ENCODE data around the gene MADD. TPM values are rescaled to one million over a fixed set of nuclear protein-coding genes. Genes with fewer than 3 reads are reported as not detected.

MADD gene
- total and polyA plus RNA-seq, 10 of the 15 experiments (the other 5 are each of a cell fraction or from before 2014, with no cell fraction given), result 0.47 to 35.4 (median 17.6) TPM

DNA sequence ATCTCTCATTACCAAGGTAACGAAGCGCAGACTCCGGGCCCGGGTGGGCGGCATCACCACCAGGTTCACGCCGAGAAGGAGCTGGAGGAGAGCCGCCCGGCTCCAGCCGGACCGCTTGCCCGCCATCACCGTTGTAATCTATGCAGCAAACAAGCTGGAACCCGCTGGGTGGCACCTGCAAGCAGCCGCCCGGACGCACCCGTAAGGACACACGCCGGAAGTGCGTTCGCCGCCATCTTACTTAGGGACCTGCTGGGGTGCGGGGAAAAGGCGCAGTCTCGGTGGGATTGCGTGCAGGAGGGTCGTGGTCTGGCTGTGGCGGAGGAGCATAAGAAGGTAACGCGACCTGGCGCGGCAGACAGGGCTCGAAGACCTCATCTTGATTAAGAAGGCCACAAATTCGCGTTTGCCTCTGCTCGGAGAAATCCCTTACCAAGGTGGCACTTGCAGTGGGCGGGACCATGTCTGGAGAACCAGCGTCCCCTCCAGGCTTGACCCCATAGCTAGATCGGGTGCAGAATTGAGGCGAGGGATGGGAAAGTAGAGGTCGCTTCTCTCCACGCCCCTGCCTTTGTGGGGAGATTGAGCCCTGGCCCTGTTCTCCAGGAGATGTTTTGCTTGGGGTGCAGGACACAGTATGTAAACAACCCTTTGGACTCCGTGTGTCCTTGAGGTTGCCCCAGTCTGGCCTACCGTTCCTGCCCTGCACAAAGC lies 21.1 kb upstream of the MADD start, which contains the start of gene ACP2 (continued):
- TF ChIP-seq, protein P1, sequence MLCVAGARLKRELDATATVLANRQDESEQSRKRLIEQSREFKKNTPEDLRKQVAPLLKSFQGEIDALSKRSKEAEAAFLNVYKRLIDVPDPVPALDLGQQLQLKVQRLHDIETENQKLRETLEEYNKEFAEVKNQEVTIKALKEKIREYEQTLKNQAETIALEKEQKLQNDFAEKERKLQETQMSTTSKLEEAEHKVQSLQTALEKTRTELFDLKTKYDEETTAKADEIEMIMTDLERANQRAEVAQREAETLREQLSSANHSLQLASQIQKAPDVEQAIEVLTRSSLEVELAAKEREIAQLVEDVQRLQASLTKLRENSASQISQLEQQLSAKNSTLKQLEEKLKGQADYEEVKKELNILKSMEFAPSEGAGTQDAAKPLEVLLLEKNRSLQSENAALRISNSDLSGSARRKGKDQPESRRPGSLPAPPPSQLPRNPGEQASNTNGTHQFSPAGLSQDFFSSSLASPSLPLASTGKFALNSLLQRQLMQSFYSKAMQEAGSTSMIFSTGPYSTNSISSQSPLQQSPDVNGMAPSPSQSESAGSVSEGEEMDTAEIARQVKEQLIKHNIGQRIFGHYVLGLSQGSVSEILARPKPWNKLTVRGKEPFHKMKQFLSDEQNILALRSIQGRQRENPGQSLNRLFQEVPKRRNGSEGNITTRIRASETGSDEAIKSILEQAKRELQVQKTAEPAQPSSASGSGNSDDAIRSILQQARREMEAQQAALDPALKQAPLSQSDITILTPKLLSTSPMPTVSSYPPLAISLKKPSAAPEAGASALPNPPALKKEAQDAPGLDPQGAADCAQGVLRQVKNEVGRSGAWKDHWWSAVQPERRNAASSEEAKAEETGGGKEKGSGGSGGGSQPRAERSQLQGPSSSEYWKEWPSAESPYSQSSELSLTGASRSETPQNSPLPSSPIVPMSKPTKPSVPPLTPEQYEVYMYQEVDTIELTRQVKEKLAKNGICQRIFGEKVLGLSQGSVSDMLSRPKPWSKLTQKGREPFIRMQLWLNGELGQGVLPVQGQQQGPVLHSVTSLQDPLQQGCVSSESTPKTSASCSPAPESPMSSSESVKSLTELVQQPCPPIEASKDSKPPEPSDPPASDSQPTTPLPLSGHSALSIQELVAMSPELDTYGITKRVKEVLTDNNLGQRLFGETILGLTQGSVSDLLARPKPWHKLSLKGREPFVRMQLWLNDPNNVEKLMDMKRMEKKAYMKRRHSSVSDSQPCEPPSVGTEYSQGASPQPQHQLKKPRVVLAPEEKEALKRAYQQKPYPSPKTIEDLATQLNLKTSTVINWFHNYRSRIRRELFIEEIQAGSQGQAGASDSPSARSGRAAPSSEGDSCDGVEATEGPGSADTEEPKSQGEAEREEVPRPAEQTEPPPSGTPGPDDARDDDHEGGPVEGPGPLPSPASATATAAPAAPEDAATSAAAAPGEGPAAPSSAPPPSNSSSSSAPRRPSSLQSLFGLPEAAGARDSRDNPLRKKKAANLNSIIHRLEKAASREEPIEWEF (IDR thresholded peaks at IDR 0.05; ENCODE audit: insufficient replicate concordance, low read depth, low read length), result no peak
- peak; percentile 24; the same call in 1 of the 2 replicates for TF ChIP-seq DPF2 (IDR thresholded peaks at IDR 0.05)
- TF ChIP-seq, protein P2, sequence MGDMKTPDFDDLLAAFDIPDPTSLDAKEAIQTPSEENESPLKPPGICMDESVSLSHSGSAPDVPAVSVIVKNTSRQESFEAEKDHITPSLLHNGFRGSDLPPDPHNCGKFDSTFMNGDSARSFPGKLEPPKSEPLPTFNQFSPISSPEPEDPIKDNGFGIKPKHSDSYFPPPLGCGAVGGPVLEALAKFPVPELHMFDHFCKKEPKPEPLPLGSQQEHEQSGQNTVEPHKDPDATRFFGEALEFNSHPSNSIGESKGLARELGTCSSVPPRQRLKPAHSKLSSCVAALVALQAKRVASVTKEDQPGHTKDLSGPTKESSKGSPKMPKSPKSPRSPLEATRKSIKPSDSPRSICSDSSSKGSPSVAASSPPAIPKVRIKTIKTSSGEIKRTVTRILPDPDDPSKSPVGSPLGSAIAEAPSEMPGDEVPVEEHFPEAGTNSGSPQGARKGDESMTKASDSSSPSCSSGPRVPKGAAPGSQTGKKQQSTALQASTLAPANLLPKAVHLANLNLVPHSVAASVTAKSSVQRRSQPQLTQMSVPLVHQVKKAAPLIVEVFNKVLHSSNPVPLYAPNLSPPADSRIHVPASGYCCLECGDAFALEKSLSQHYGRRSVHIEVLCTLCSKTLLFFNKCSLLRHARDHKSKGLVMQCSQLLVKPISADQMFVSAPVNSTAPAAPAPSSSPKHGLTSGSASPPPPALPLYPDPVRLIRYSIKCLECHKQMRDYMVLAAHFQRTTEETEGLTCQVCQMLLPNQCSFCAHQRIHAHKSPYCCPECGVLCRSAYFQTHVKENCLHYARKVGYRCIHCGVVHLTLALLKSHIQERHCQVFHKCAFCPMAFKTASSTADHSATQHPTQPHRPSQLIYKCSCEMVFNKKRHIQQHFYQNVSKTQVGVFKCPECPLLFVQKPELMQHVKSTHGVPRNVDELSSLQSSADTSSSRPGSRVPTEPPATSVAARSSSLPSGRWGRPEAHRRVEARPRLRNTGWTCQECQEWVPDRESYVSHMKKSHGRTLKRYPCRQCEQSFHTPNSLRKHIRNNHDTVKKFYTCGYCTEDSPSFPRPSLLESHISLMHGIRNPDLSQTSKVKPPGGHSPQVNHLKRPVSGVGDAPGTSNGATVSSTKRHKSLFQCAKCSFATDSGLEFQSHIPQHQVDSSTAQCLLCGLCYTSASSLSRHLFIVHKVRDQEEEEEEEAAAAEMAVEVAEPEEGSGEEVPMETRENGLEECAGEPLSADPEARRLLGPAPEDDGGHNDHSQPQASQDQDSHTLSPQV (IDR thresholded peaks at IDR 0.05), result peak; percentile 54; the same call in 1 of the 2 replicates
- no peak for TF ChIP-seq CEBPB (IDR thresholded peaks at IDR 0.05; ENCODE audit: borderline replicate concordance in 1 of 2, low read depth in 2 of 2, low read length in 2 of 2)
- 0 out of 2 replicates have a peak, but pooled peaks have one; percentile 30 for TF ChIP-seq TBL1XR1 (IDR thresholded peaks at IDR 0.05; ENCODE audit: low read depth, low read length)
- TF ChIP-seq ZNF217 (IDR thresholded peaks at IDR 0.05), result no peak
- no peak for TF ChIP-seq MTA2 (IDR thresholded peaks at IDR 0.05; ENCODE audit: low read depth)
- TF ChIP-seq FOXM1 (IDR thresholded peaks at IDR 0.05; ENCODE audit: low read depth, low read length), result no peak; the same call in 1 of the 2 replicates
- TF ChIP-seq EP300 (IDR thresholded peaks at IDR 0.05; ENCODE audit: borderline replicate concordance in 1 of 2, control insufficient read depth in 1 of 2, low read depth in 2 of 2, low read length in 2 of 2), result no peak
- 0 out of 2 replicates have a peak, but pooled peaks have one; percentile 78 for TF ChIP-seq POLR2AphosphoS2 (IDR thresholded peaks at IDR 0.05; ENCODE audit: low read depth, low read length)
- TF ChIP-seq MYC (IDR thresholded peaks at IDR 0.05; ENCODE audit: insufficient read depth, insufficient read length, insufficient replicate concordance, low read length, severe bottlenecking), result peak; percentile 49
- TF ChIP-seq ZBED1 (IDR thresholded peaks at IDR 0.05; ENCODE audit: borderline replicate concordance), result peak; percentile 24; the same call in 1 of the 2 replicates
- peak; percentile 97 for TF ChIP-seq POU2F2 (IDR thresholded peaks at IDR 0.05; ENCODE audit: borderline replicate concordance, low read depth, low read length)
- TF ChIP-seq ASH2L (IDR thresholded peaks at IDR 0.05; ENCODE audit: borderline replicate concordance, low read depth), result peak; percentile 48; the same call in 1 of the 2 replicates
- peak in 1 of 2 experiments; percentile 52; a peak in 1 of 4 replicates for TF ChIP-seq ETV6 (conservative IDR thresholded peaks at IDR 0.05 in 1 of 2, IDR thresholded peaks at IDR 0.05 in 1 of 2; ENCODE audit: borderline replicate concordance in 1 of 2, low read depth in 1 of 2)
- TF ChIP-seq ZNF384 (IDR thresholded peaks at IDR 0.05; ENCODE audit: borderline replicate concordance, low read depth, low read length), result no peak
- peak; percentile 43; the same call in 1 of the 2 replicates for TF ChIP-seq SMC3 (IDR thresholded peaks at IDR 0.05; ENCODE audit: borderline replicate concordance, low read length)
- TF ChIP-seq ZNF274 (IDR thresholded peaks at IDR 0.05; ENCODE audit: insufficient read depth, insufficient read length), result no peak

Measured in GM12878 (cell line).